Neutrophil (primary cell): ENCODE data around the gene NCOA6.
A peak's percentile ranks its signal among the peaks of the same experiment; 100 is the strongest.

ENCODE experiments used
- H3K27ac ChIP-seq: fragments of 200-600 bp; sonication (generic); 2 replicates; pipeline ENCODE4 v1.5.1; 2016; ENCODE audit warnings: mild to moderate bottlenecking, moderate library complexity
- H3K27me3 ChIP-seq: fragments of 200-600 bp; sonication (generic); 2 replicates; pipeline ENCODE4 v1.6.0; 2016; ENCODE audit warnings: mild to moderate bottlenecking
- H3K36me3 ChIP-seq: fragments of 200-600 bp; sonication (generic); 2 replicates; pipeline ENCODE4 v1.5.1; 2017
- H3K4me1 ChIP-seq, 2 experiments: fragments of 200-600 bp in 1 of 2; sonication (generic) in 1 of 2; 1 replicate in 1 of 2; 2 replicates in 1 of 2; pipeline versions ENCODE4 v1.5.1 to v1.6.1; 2013 to 2016; ENCODE audit warnings: low read depth in 1 of 2, low read length in 1 of 2, mild to moderate bottlenecking in 1 of 2, moderate library complexity in 1 of 2; ENCODE audit not compliant: control insufficient read depth in 1 of 2, insufficient read depth in 1 of 2
- H3K4me3 ChIP-seq, 2 experiments: fragments of 200-600 bp in 1 of 2; sonication (generic) in 1 of 2; 1 replicate in 1 of 2; 2 replicates in 1 of 2; pipeline ENCODE4 v1.5.1; 2013 to 2016; ENCODE audit warnings: low read depth in 1 of 2, low read length in 1 of 2, mild to moderate bottlenecking in 1 of 2, moderate library complexity in 1 of 2
- H3K9me3 ChIP-seq: fragments of 200-600 bp; sonication (generic); 2 replicates; pipeline ENCODE4 v1.5.1; 2016
- TF ChIP-seq, protein P1 (sequence below): fragments of 200-600 bp; sonication (generic); IDR thresholded peaks from 2 replicates; pipeline ENCODE4 v1.5.1; 2016; ENCODE audit warnings: antibody characterized with exemption

The NCOA6 gene

DNA sequence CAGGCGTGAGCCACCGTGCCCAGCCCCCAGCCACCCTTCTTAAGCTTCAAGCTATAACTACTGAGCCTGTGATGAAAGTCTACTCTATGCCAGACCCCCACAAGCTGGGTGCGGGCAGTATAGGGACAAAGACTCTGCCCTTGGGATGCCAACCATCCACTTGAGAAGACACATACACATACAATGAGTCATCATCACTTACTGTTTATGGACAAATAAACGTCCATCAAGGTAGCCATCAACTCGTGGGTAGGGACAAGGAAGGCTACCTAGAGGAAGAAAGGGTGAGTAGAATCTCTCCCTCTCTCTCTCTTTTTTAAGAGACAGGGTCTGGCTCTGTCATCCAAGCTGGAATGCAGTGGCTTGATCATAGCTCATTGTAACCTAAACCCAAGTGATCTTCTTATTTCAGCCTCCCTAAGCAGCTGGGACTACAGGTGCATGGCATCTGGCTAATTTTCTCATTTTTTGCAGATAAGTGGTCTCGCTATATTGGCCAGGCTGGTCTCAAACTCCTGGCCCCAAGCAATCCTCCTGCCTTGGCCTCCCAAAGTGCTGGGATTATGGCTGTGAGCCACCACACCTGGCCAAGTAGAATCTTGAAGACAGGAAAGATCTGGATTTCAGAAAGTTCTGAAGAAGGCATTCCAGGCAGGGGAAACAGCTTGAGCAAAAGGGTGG lies 123.9 kb downstream of the NCOA6 start:
- no peak overlapping the region for H3K4me3 ChIP-seq
- H3K4me1 ChIP-seq, result peaks cover 29 to 30% of the 10 kb centered on the region in 2 experiments
- H3K36me3 ChIP-seq, result no peaks in the 10 kb centered on the region
- H3K27ac ChIP-seq, result no peak overlapping the region
- H3K9me3 ChIP-seq, result no peaks in the 10 kb centered on the region
- TF ChIP-seq, protein P1, sequence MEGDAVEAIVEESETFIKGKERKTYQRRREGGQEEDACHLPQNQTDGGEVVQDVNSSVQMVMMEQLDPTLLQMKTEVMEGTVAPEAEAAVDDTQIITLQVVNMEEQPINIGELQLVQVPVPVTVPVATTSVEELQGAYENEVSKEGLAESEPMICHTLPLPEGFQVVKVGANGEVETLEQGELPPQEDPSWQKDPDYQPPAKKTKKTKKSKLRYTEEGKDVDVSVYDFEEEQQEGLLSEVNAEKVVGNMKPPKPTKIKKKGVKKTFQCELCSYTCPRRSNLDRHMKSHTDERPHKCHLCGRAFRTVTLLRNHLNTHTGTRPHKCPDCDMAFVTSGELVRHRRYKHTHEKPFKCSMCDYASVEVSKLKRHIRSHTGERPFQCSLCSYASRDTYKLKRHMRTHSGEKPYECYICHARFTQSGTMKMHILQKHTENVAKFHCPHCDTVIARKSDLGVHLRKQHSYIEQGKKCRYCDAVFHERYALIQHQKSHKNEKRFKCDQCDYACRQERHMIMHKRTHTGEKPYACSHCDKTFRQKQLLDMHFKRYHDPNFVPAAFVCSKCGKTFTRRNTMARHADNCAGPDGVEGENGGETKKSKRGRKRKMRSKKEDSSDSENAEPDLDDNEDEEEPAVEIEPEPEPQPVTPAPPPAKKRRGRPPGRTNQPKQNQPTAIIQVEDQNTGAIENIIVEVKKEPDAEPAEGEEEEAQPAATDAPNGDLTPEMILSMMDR, result no peak
- no peaks in the 10 kb centered on the region for H3K27me3 ChIP-seq

DNA sequence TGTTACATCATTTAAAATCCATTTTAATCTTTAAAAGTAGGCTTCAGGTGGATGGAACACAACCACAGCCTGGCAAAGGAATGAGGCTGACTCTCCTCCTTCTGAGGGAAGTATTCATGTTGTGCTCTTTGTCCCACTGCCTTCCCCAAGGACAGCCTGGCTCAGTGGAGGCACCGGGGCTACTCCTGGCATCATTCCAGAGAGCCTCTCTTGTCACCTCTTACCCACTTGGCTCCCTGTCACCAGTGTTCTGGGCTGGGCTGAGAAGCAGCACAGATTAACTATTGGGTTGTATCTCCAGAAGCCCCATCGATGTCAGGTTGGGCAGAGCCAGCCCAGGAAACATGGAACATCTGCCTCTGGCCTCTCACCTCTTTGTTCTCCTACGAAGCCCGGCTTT lies 132.0 kb downstream of the NCOA6 start:
- H3K27ac ChIP-seq, result no peak overlapping the region
- H3K27me3 ChIP-seq, result no peaks in the 10 kb centered on the region
- TF ChIP-seq, protein P1, result no peak
- no peaks in the 10 kb centered on the region for H3K36me3 ChIP-seq
- no peak overlapping the region for H3K4me3 ChIP-seq
- no peaks in the 10 kb centered on the region for H3K4me1 ChIP-seq
- no peaks in the 10 kb centered on the region for H3K9me3 ChIP-seq

DNA sequence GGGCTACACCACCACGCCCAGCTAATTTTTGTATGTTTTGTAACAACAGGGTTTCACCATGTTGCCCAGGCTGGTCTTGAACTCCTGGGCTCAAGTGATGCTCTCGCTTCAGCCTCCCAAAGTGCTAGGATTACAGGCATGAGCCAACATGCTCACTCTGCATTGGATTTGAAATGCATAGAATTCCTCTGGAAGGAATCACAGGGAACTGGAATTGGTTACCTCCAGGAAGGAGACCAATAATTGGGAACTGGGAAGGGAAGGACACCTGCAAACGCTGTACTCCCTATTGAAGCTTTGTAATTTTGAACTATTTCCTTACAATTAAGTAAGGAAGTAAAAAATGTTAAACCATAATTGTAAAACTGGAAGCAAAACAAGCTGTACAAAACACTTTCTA lies 133.6 kb downstream of the NCOA6 start:
- no peaks in the 10 kb centered on the region for H3K4me1 ChIP-seq
- no peaks in the 10 kb centered on the region for H3K9me3 ChIP-seq
- no peak overlapping the region for H3K4me3 ChIP-seq
- no peak overlapping the region for H3K27ac ChIP-seq
- no peaks in the 10 kb centered on the region for H3K36me3 ChIP-seq
- TF ChIP-seq, protein P1, result no peak
- no peaks in the 10 kb centered on the region for H3K27me3 ChIP-seq

DNA sequence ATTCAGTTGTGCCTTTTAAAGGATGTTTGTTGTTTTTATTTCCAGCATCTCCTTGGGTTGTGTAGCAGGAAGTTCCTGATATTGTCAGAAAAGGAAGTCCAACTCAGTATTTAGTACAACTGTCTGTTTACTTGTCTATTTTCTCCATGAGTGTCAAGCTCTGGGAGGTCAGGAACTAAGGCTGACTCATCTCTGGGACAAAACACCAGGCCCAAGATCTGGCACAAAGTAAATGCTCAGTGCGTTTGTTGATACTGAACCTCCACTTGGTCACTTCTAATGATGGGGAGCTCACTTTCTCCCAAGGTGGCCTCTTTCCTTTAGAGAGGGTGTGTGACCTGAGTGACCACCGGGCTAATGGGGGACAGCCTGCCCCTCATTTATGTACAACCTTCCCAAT lies 136.0 kb downstream of the NCOA6 start:
- H3K36me3 ChIP-seq, result no peaks in the 10 kb centered on the region
- peak overlapping the region in 1 of 2 experiments; percentile 28 for H3K4me3 ChIP-seq
- no peaks in the 10 kb centered on the region for H3K9me3 ChIP-seq
- no peaks in the 10 kb centered on the region for H3K27me3 ChIP-seq
- TF ChIP-seq, protein P1, result no peak
- peaks cover 6 to 16% of the 10 kb centered on the region in 2 experiments for H3K4me1 ChIP-seq
- no peak overlapping the region for H3K27ac ChIP-seq

DNA sequence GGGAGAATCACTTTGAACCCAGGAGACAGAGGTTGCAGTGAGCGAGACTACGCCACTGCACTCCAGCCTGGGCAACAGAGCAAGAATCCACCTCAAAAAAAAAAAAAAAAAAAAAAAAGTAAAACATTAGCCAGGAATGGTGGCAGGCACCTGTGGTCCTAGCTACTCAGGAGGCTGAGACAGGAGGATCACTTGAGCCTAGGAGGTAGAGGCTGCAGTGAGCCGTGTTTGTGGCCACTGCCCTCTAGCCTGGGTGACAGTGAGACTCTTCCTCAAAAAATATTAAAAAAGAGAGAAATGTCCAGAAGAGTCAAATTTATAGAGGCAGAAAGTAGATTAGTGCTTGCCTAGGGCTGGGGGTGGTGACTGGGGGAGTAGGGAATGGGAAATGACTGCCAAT lies 141.8 kb downstream of the NCOA6 start:
- Histone ChIP-seq H3K9me3 (no peaks in the 10 kb centered on the region), H3K4me1 (peaks cover 43 to 54% of the 10 kb centered on the region in 2 experiments), H3K27me3 (no peaks in the 10 kb centered on the region), H3K4me3 (no peak overlapping the region), H3K36me3 (no peaks in the 10 kb centered on the region), H3K27ac (no peak overlapping the region)
- TF ChIP-seq, protein P1, result no peak
